Suprapubic skin (tissue), 4 donors: ENCODE data around the gene SLAIN2. TPM values are rescaled to one million over a fixed set of nuclear protein-coding genes. Genes with fewer than 3 reads are reported as not detected.
A peak's percentile ranks its signal among the peaks of the same experiment; 100 is the strongest.

ENCODE experiments used
- DNase-seq, 2 donors: peaks; one replicate each; pipeline ENCODE4 v3.0.0-alpha.2; 2019; ENCODE audit warnings: low spot score in 2 of 2
- H3K27ac ChIP-seq: fragments of 200-600 bp; sonication (generic); one replicate; pipeline ENCODE4 v1.5.1; 2019
- H3K27me3 ChIP-seq: fragments of 200-600 bp; sonication (generic); one replicate; pipeline ENCODE4 v1.5.1; 2019
- H3K36me3 ChIP-seq: fragments of 200-600 bp; sonication (generic); one replicate; pipeline ENCODE4 v1.5.1; 2019
- H3K4me1 ChIP-seq: fragments of 200-600 bp; sonication (generic); one replicate; pipeline ENCODE4 v1.5.1; 2019
- H3K4me3 ChIP-seq: fragments of 200-600 bp; sonication (generic); one replicate; pipeline ENCODE4 v1.5.1; 2019; ENCODE audit warnings: mild to moderate bottlenecking
- H3K9me3 ChIP-seq: fragments of 200-600 bp; sonication (generic); one replicate; pipeline ENCODE4 v1.5.1; 2019
- EP300 ChIP-seq: sonication (generic); formaldehyde crosslinking; IDR thresholded peaks from one replicate; pipeline ENCODE4 v1.6.1; 2017; ENCODE audit warnings: antibody characterized with exemption
- POLR2A ChIP-seq, 2 donors: fragments of 450-650 bp; IDR thresholded peaks; one replicate each; pipeline ENCODE4 v1.6.1; 2017; ENCODE audit warnings: antibody characterized with exemption in 2 of 2, mild to moderate bottlenecking in 2 of 2, moderate library complexity in 2 of 2
- POLR2AphosphoS5 ChIP-seq, 3 donors: sonication (generic); formaldehyde crosslinking; IDR thresholded peaks; one replicate each; pipeline ENCODE4 v1.6.1; 2017; ENCODE audit warnings: antibody characterized with exemption in 3 of 3
- WGBS: methylation state at CpG from one replicate; pipeline ENCODE4 v1.1.5; 2018; 5-methylcytosine and 5-hydroxymethylcytosine counted together
- total RNA-seq, 4 donors: library from RNA; depleted of rRNA; stranded (reverse); fragments of >200 nt; gene quantifications; one replicate each; pipeline ENCODE4 v1.1.0, GENCODE V29; 2016
- TF ChIP-seq, protein P1 (sequence below), 2 donors: fragments of 200-600 bp in 1 of 2; fragments of 450-650 bp in 1 of 2; sonication (generic) in 1 of 2; IDR thresholded peaks; one replicate each; pipeline ENCODE4 v1.5.1; 2016 to 2019; ENCODE audit warnings: antibody characterized with exemption in 2 of 2, mild to moderate bottlenecking in 1 of 2, moderate library complexity in 1 of 2

The SLAIN2 gene
- total RNA-seq, 4 donors from 2014 or later, result 84.7 to 167 (median 147) TPM

DNA sequence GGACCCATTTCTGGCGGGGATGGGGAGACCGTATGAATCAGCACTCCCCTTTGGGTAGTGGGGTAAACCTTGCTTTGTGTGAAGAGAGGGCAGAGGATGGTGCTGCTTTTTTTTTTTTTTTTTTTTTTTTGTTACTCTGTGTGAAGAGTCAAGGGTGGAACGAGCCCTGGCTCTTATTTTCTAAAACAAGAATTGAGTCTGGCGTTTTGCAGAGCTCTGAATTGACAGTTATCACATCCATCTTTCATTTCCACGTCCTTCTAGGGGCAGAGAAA lies 1.2 kb downstream of the SLAIN2 start:
- H3K27me3 ChIP-seq, result no peaks in the 10 kb centered on the region
- H3K4me3 ChIP-seq, result peak overlapping the region; percentile 93
- peak overlapping the region; percentile 98 for H3K27ac ChIP-seq
- TF ChIP-seq, protein P1, sequence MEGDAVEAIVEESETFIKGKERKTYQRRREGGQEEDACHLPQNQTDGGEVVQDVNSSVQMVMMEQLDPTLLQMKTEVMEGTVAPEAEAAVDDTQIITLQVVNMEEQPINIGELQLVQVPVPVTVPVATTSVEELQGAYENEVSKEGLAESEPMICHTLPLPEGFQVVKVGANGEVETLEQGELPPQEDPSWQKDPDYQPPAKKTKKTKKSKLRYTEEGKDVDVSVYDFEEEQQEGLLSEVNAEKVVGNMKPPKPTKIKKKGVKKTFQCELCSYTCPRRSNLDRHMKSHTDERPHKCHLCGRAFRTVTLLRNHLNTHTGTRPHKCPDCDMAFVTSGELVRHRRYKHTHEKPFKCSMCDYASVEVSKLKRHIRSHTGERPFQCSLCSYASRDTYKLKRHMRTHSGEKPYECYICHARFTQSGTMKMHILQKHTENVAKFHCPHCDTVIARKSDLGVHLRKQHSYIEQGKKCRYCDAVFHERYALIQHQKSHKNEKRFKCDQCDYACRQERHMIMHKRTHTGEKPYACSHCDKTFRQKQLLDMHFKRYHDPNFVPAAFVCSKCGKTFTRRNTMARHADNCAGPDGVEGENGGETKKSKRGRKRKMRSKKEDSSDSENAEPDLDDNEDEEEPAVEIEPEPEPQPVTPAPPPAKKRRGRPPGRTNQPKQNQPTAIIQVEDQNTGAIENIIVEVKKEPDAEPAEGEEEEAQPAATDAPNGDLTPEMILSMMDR (IDR thresholded peaks at IDR 0.05), result no peak
- no peak for TF ChIP-seq POLR2AphosphoS5 (IDR thresholded peaks at IDR 0.05)
- H3K4me1 ChIP-seq, result peaks cover 66% of the 10 kb centered on the region
- no peak for DNase-seq
- WGBS, result 2% methylated on average over 5 of the region's 5 CpGs
- no peaks in the 10 kb centered on the region for H3K9me3 ChIP-seq
- H3K36me3 ChIP-seq, result no peaks in the 10 kb centered on the region

DNA sequence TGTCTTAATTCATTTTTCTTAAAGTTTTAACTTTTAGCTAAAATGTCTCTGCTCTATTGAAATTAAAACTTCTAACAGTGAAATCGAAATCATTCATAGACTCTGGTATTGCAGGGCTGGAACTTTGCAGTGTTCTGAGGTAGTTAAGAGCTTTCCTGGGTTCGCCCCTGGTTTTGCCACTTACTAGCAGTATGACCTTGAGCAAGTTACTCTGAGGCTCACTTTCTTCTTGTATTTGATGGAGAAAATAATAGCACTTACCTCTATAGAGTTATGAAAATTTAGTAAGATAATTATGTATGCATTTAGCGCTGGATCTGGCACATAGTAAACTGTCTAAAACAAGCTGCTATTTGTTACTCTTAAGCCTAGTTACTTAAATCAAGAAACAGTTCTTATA lies 1.7 kb downstream of the SLAIN2 start:
- DNase-seq, result no peak
- H3K27ac ChIP-seq, result no peak overlapping the region
- WGBS, result 22% methylated on average over 3 of the region's 3 CpGs
- H3K4me3 ChIP-seq, result peak overlapping the region; percentile 93
- no peaks in the 10 kb centered on the region for H3K27me3 ChIP-seq
- H3K9me3 ChIP-seq, result no peaks in the 10 kb centered on the region
- no peaks in the 10 kb centered on the region for H3K36me3 ChIP-seq
- TF ChIP-seq EP300 (no peak), POLR2A (IDR thresholded peaks at IDR 0.05) (no peak), POLR2AphosphoS5 (IDR thresholded peaks at IDR 0.05) (no peak)
- TF ChIP-seq, protein P1 (IDR thresholded peaks at IDR 0.05), result no peak
- peaks cover 63% of the 10 kb centered on the region for H3K4me1 ChIP-seq

DNA sequence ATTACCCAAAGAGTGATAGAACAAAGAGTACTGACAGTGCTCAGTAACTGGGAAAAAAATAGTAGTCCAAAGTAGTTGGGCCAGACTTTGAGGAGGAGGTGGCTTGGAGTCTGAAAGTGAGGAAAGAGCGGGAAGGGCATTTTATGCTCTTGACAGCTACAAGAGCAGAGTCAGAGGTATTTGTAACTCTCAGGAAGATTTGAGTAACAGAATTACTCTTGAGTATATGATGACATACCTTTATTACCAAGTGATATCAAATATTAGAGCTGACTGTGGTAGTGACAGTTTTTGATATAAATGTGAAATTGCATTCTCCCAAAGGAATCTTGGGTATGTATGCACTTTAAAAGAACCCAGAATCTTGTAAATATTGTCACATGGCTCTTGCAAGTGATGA lies 2.2 kb downstream of the SLAIN2 start:
- Histone ChIP-seq H3K27me3 (no peaks in the 10 kb centered on the region), H3K9me3 (no peaks in the 10 kb centered on the region), H3K4me3 (peak overlapping the region; percentile 93), H3K27ac (no peak overlapping the region), H3K4me1 (peaks cover 57% of the 10 kb centered on the region), H3K36me3 (no peaks in the 10 kb centered on the region)
- no peak for DNase-seq
- WGBS, result 26% methylated on average over 1 of the region's 1 CpG
- TF ChIP-seq POLR2AphosphoS5 (IDR thresholded peaks at IDR 0.05), result no peak
- no peak for TF ChIP-seq POLR2A (IDR thresholded peaks at IDR 0.05)
- TF ChIP-seq, protein P1 (IDR thresholded peaks at IDR 0.05), result no peak
- no peak for TF ChIP-seq EP300

DNA sequence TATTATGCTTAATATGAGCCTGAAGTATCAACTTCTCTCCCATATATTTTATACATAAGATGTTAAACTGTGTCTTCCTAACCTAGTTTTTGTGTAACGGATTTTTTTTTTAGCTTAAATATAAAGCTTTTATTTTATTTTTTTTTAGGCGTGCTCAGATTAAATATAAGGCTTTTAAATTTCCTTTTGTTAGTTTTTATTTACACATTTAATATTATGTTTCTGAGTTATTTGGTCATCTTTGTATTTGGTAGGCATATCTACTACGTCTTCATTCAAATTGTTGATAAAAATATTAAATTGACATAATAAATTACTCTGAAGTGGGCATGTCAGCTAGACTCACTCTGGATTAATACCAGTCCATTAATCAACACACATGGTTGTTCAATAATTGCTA lies 4.2 kb downstream of the SLAIN2 start:
- no peaks in the 10 kb centered on the region for H3K27me3 ChIP-seq
- no peak for DNase-seq
- no peak overlapping the region for H3K4me3 ChIP-seq
- 85% methylated on average over 3 of the region's 3 CpGs for WGBS
- H3K9me3 ChIP-seq, result no peaks in the 10 kb centered on the region
- TF ChIP-seq EP300 (no peak), POLR2AphosphoS5 (IDR thresholded peaks at IDR 0.05) (no peak), POLR2A (IDR thresholded peaks at IDR 0.05) (no peak)
- TF ChIP-seq, protein P1 (IDR thresholded peaks at IDR 0.05), result no peak
- H3K36me3 ChIP-seq, result no peaks in the 10 kb centered on the region
- peaks cover 55% of the 10 kb centered on the region for H3K4me1 ChIP-seq
- no peak overlapping the region for H3K27ac ChIP-seq

DNA sequence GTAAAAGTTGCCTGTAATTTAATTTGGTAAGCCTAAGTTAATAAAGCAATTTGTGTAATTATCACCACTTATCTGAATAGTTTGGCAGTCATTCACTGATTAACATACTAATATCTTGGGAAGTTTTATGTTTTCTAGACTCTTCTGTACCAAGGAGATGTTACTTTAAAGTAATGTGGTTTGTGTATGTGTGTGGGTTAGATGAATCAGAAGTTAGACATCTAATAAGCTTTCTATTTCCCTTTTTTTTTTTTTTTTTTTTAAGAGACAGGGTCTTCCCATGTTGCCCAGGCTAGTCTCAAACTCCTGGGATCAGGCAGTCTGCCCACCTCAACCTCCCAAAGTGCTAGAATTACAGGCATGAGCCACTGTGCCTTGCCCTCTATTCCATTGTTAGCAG lies 5.3 kb downstream of the SLAIN2 start:
- TF ChIP-seq, protein P1 (IDR thresholded peaks at IDR 0.05), result no peak
- no peak for TF ChIP-seq EP300
- no peak for TF ChIP-seq POLR2A (IDR thresholded peaks at IDR 0.05)
- no peak for DNase-seq
- H3K9me3 ChIP-seq, result no peaks in the 10 kb centered on the region
- H3K27ac ChIP-seq, result no peak overlapping the region
- no peaks in the 10 kb centered on the region for H3K27me3 ChIP-seq
- peaks cover 62% of the 10 kb centered on the region for H3K4me1 ChIP-seq
- no peaks in the 10 kb centered on the region for H3K36me3 ChIP-seq
- no peak overlapping the region for H3K4me3 ChIP-seq
